T-helper 9 cell (primary cell): ENCODE data around the gene OSBPL1A.
"Not testable (repeated sequence)": the region's sequence is repeated elsewhere in the genome, so short reads cannot be mapped to it uniquely, and the experiment has no call there.

Experiments
- DNase-seq: peaks from one replicate; pipeline ENCODE4 v3.0.0-alpha.2; 2020

The OSBPL1A gene

DNA sequence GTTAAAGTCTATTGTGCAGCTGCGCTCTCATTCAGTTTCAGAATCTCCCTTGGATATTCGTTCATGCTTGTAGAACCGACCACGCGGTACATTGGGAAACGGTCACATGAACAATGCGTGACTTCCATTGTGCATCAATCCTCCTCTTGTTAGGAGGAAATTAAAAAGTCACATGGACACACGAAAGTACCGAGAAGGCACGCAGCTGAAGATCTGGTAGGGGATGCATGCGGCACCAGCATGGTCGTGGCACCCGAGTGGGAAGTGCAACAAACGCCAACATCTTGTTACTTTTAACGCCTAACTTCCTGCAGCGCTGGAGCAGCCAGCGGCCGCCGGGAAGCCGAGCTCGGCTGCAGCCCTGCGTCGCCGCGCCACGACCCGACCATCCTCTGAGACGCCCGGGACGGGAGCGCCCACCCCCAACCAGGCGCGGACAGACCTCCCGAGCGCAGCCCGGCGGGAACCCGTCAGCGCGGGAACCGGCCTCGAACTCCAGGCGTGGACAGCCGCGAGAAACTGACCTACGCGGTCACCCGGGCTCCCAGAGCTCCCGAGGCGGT is 412 bp downstream of the OSBPL1A start:
- peak; percentile 13 for DNase-seq

GRCh38 chr18:24396082-24396633 is 1.5 kb downstream of the OSBPL1A start:
- DNase-seq, result no peak

GRCh38 chr18:24395049-24395795 is 2.4 kb downstream of the OSBPL1A start:
- no peak for DNase-seq

GRCh38 chr18:24388957-24389356 is 8.7 kb downstream of the OSBPL1A start:
- DNase-seq, result no peak

GRCh38 chr18:24386681-24387080 is 10.9 kb downstream of the OSBPL1A start:
- no peak for DNase-seq

- no peak for DNase-seq
These were observed 16.5 kb downstream of the OSBPL1A start for GRCh38 chr18:24381126-24381525.

- DNase-seq, result no peak
These were observed 17.4 kb downstream of the OSBPL1A start for GRCh38 chr18:24380163-24380747.

- DNase-seq, result no peak
These were observed 19.0 kb downstream of the OSBPL1A start for GRCh38 chr18:24378598-24378997.

DNA sequence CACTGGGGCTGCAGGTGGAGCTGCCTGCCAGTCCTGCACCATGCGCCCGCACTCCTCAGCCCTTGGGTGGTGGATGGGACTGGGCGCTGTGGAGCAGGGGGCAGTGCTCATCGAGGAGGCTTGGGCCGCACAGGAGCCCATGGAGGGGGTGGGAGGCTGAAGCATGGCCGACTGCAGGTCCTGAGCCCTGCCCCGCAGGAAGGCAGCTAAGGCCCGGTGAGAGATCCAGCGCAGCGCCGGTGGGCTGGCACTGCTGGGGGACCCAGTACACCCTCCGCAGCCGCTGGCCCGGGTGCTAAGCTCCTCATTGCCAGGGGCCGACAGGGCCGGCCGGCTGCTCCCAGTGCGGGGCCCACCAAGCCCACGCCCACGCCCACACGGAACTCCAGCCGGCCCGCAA is 21.1 kb downstream of the OSBPL1A start:
- DNase-seq, result not testable (repeated sequence)

GRCh38 chr18:24373328-24373727 is 24.3 kb downstream of the OSBPL1A start:
- no peak for DNase-seq

DNA sequence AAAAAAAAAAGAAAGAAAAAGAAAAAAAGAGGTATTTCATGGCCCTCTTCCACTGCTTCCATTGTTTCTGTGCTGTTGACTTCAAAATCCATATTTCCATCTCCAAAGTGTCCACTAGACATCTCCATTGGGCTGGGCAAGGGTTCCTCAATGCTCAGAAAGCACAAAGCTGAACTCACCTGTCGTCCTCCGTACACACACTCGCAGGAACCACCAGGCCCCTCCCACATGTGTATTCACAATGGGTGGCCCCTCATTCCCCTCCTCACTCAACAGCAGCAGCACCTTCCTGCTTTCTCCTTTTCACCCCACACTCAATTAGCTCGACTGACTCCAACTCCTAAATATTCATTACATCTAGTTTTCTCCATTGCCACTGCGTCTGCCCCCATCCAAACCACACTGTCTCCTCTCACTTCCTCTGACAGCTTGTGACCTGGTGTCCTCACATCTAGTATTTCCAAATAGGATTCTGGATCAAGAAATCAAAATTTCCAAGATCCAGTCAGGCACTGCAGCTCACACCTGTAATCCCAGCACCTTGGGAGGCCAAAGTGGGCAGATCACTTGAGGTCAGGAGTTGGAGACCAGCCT is 25.2 kb downstream of the OSBPL1A start:
- DNase-seq, result no peak

- no peak for DNase-seq
These were observed 27.5 kb downstream of the OSBPL1A start for GRCh38 chr18:24370120-24370519.

DNA sequence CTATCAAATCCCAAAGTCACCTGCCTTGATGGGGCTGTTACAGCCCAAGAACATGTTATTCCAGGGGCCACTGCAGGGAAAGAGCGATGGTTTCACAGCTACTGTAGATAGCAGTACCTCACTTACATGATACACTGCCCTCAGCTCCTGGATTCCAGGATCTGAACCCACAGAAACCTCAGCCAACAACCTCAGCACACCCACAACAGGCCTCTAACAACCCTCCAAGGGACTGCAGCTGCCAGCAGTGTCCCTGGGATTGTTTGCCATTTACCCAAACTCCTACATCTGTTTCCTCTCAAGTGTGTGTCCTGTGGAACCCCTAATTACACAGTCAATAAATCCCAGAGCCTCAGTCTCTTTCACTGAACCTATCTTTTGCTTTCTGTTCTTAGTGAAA is 28.2 kb downstream of the OSBPL1A start:
- no peak for DNase-seq

- DNase-seq, result no peak
These were observed 28.9 kb downstream of the OSBPL1A start for GRCh38 chr18:24368749-24369148.

GRCh38 chr18:24366328-24366727 is 31.3 kb downstream of the OSBPL1A start:
- DNase-seq, result no peak

GRCh38 chr18:24364177-24364576 is 33.4 kb downstream of the OSBPL1A start:
- no peak for DNase-seq

DNA sequence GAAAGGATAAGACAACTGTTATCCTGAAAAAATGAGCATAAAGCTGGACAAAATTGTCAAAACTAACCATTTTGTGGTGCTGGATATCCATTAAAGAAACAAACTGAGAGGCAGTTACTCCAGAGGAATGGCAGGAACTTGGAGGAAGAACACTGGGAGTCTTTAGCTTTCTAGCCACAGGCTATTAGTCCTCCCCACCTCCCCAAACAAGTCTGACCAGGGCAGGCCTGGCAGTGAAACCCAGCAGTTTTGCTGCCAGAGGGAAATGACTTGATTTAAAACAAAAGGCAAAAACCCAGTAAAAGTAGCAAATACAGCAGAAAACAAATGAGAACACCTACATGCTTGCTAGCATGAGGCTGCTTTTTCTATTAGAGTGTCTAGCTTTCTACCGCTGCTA is 34.9 kb downstream of the OSBPL1A start:
- no peak for DNase-seq

GRCh38 chr18:24359787-24360530 is 37.7 kb downstream of the OSBPL1A start:
- not testable (repeated sequence) for DNase-seq

DNA sequence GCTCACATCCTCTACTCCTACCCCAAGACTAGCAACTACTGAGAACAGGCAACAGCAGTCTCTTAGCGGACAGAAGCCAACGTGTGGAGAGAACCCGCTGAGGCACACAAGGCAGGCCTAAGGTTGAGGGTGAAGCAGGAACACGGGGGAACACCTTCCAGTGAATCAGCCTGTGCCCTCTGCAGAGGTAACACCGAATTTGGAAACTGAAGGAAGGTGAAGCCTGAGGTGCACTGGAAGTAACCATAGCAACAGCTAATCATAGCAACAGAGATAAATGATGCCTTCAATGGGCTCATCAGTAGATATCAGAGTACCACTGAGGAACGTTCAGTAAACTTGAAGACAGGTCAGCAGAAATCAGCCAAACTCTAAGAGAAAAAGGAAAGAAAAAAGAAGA is 43.3 kb downstream of the OSBPL1A start:
- DNase-seq, result no peak

DNA sequence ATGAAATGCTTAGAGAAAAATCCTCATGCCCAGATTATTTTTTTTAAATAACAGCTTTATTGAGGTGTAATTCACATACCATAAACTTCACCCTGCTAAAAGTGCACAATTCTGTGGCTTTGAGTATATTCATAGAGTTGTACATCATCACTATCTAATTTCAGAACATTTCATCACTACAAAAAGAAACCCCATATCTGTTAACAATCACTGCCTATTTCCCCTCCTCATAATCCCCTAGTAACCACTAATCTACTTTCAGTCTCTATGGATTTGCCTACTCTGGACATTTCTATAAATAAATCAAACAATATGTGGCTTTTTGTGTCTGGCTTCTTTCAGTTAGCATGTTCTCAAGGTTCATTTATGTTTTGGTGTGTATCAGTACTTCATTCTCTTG is 51.4 kb downstream of the OSBPL1A start:
- no peak for DNase-seq

- no peak for DNase-seq
These were observed 53.1 kb downstream of the OSBPL1A start for GRCh38 chr18:24344509-24344908.

- DNase-seq, result no peak
These were observed 55.3 kb downstream of the OSBPL1A start for GRCh38 chr18:24342347-24342746.

DNA sequence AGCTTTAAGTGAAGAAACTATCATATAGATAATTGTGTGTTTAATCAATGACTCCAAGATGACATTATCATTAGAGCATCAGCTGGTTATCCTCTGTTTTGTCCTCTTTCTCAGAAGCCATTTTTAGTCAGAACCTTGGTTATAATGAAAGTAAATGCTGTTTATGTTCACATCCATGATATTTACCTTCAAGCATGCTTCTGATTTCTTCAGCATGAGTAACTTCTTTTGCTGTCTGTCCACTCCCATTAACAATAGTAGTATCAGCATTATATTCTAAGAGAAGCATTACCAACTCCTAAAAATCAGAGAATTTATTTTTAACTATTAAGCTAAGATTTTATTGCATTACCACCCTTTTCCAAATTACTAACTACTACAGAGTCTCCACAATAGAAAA is 56.3 kb downstream of the OSBPL1A start:
- DNase-seq, result no peak
